H1 (cell line): ENCODE data around the gene RIPOR1. TPM values are rescaled to one million over a fixed set of nuclear protein-coding genes. Genes with fewer than 3 reads are reported as not detected.
A peak's percentile ranks its signal among the peaks of the same experiment; 100 is the strongest.

ENCODE experiments used
- ASH2L ChIP-seq: fragments of 200-600, 300-600 bp; sonication (generic); IDR thresholded peaks from one replicate; pipeline ENCODE4 v1.7.1; 2017; ENCODE audit warnings: low read length
- CBX8 ChIP-seq: fragments of 300-800, 300-1000 bp; sonication (generic); IDR thresholded peaks from 2 replicates; pipeline ENCODE4 v1.7.1; 2016; ENCODE audit warnings: low read depth, low read length, borderline replicate concordance
- CREB1 ChIP-seq: IDR thresholded peaks from 2 replicates; pipeline ENCODE4 v1.6.1; 2012; ENCODE audit warnings: inconsistent platforms
- EGR1 ChIP-seq: IDR thresholded peaks from 2 replicates; pipeline ENCODE4 v1.6.1; 2011; ENCODE audit warnings: low read depth, low read length, borderline replicate concordance
- EP300 ChIP-seq, 2 experiments: IDR thresholded peaks; 1 replicate in 1 of 2; 2 replicates in 1 of 2; pipeline ENCODE4 v1.6.1; 2011 to 2012; ENCODE audit warnings: low read depth in 2 of 2, low read length in 2 of 2, mild to moderate bottlenecking in 2 of 2, borderline replicate concordance in 1 of 2, inconsistent platforms in 1 of 2, moderate library complexity in 1 of 2
- EZH2 ChIP-seq: fragments of 200-600 bp; sonication (generic); IDR thresholded peaks from 2 replicates; pipeline ENCODE4 v1.7.1; 2012; ENCODE audit warnings: low read depth, mild to moderate bottlenecking, moderate library complexity, low read length, inconsistent platforms; ENCODE audit not compliant: severe bottlenecking
- GTF2F1 ChIP-seq: IDR thresholded peaks from 2 replicates; pipeline ENCODE4 v1.6.1; 2012; ENCODE audit warnings: low read depth, low read length, improper control_type of control experiment, borderline replicate concordance
- NRF1 ChIP-seq: IDR thresholded peaks from 2 replicates; pipeline ENCODE4 v1.6.1; 2011; ENCODE audit warnings: mild to moderate bottlenecking, low read depth, low read length, improper control_type of control experiment
- POLR2A ChIP-seq, 2 experiments: IDR thresholded peaks; 1 replicate in 1 of 2; 2 replicates in 1 of 2; pipeline ENCODE4 v1.6.1; 2011; ENCODE audit warnings: low read depth in 2 of 2, low read length in 2 of 2, mild to moderate bottlenecking in 2 of 2; ENCODE audit errors: control extremely low read depth in 1 of 2
- POLR2AphosphoS5 ChIP-seq: IDR thresholded peaks from 2 replicates; pipeline ENCODE4 v1.6.1; 2011; ENCODE audit warnings: low read depth, low read length
- RAD21 ChIP-seq, 2 experiments: IDR thresholded peaks in 1 of 2; conservative IDR thresholded peaks in 1 of 2; 2 replicates each; pipeline ENCODE4 v1.6.1; 2011; ENCODE audit warnings: low read depth in 2 of 2, low read length in 2 of 2, improper control_type of control experiment in 1 of 2, inconsistent platforms in 1 of 2, mild to moderate bottlenecking in 1 of 2, moderate library complexity in 1 of 2
- RBBP5 ChIP-seq: IDR thresholded peaks from 2 replicates; pipeline ENCODE4 v1.7.1; 2012; ENCODE audit warnings: low read depth, mild to moderate bottlenecking, inconsistent platforms, low read length, moderate library complexity, borderline replicate concordance
- SIN3A ChIP-seq, 2 experiments: IDR thresholded peaks in 1 of 2; conservative IDR thresholded peaks in 1 of 2; 2 replicates each; pipeline ENCODE4 v1.6.1; 2011 to 2012; ENCODE audit warnings: low read length in 2 of 2, improper control_type of control experiment in 1 of 2, low read depth in 1 of 2, mild to moderate bottlenecking in 1 of 2
- SP1 ChIP-seq: IDR thresholded peaks from 2 replicates; pipeline ENCODE4 v1.6.1; 2011; ENCODE audit warnings: low read depth, low read length
- SRF ChIP-seq: IDR thresholded peaks from 2 replicates; pipeline ENCODE4 v1.6.1; 2011; ENCODE audit warnings: mild to moderate bottlenecking, low read depth, low read length, moderate library complexity
- TAF7 ChIP-seq: optimal IDR thresholded peaks from 2 replicates; pipeline ENCODE3; 2011; ENCODE audit warnings: low read depth, mild to moderate bottlenecking, inconsistent platforms, low read length, moderate library complexity, borderline replicate concordance
- TEAD4 ChIP-seq: IDR thresholded peaks from 2 replicates; pipeline ENCODE4 v1.6.1; 2012; ENCODE audit warnings: low read depth, low read length, inconsistent platforms, mixed read lengths
- polyA plus RNA-seq, 7 experiments: library from polyadenylated mRNA; depleted of rRNA in 3 of 7; stranded (reverse) in 5 of 7; unstranded in 2 of 7; fragments of >200 nt in 5 of 7; fragments of 200-250 nt in 2 of 7; gene quantifications; 1 replicate in 5 of 7; 2 replicates in 1 of 7; 4 replicates in 1 of 7; pipeline versions ENCODE4 v1.2.1 to v1.2.3, GENCODE V29; 2011 to 2013; ENCODE audit warnings: missing spikeins in 2 of 7, mixed read lengths in 2 of 7
- total RNA-seq: library from RNA; stranded (reverse); fragmentation: NEBNext Ultra II Directional; extraction: Animal tissue kit (Norgen Biotek cat#: 25700); gene quantifications from 2 replicates; pipeline ENCODE4 v1.2.1, GENCODE V29; 2021
- TF ChIP-seq, protein P1 (sequence below), 3 experiments: IDR thresholded peaks; 1 replicate in 2 of 3; 2 replicates in 1 of 3; pipeline versions ENCODE4 v1.5.1 to v1.6.1; 2011; ENCODE audit warnings: low read length in 3 of 3, mild to moderate bottlenecking in 3 of 3, inconsistent platforms in 2 of 3, low read depth in 1 of 3, moderate library complexity in 1 of 3; ENCODE audit not compliant: insufficient read depth in 1 of 3; ENCODE audit errors: control extremely low read depth in 1 of 3

Gene RIPOR1
- total and polyA plus RNA-seq, 2 of the 8 experiments (the other 6 are each of a cell fraction or from before 2014, with no cell fraction given): 2.7 to 10.1 TPM

DNA sequence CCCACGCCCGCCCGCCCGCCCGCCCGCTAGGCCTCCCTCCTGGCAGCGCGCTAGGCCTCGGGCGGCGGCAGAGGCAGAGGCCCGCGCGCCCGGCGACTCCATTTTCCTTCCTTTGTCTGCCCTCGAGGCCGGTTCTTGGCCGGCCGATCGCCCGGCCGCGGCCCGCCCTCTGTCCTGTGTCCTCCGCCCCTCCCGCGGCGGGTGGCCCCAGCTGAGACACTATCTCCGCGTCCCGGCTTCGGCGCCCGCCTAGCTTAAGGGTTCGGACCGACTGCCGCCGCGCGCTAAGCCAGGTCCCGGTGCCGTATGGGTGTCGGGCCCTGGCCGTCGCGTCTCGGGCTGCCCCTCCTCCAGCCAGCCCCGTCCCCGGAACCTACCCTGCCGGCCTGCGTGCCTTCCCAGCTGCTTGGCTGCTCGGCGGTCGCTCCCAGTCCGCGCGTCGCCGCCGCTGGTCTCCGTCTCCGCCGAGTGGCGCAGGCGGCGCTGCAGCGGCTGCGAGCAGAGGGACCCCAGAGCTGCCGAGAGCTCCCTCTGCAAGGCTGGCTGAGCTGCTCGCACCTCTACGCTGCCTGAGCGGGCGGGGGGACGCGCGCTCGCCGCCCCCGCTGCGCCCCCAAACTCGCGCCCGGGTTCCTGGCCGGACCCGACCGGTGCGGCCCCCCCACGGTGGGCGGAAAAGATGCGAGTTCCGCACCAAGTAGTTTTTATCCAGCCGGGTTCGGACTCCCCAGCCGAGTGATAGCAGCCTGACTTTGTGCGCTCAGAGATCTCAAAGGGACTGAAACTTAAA, 34.5 kb downstream of the RIPOR1 start (continued):
- TF ChIP-seq EP300 (IDR thresholded peaks at IDR 0.05; ENCODE audit: borderline replicate concordance in 1 of 2, low read depth in 2 of 2, low read length in 2 of 2): 0 out of 3 replicates have a peak, but pooled peaks of 1 of the 2 experiments have one; percentile 30
- TF ChIP-seq SRF: no peak
- peak; percentile 83 for TF ChIP-seq EGR1
- TF ChIP-seq, protein P1, sequence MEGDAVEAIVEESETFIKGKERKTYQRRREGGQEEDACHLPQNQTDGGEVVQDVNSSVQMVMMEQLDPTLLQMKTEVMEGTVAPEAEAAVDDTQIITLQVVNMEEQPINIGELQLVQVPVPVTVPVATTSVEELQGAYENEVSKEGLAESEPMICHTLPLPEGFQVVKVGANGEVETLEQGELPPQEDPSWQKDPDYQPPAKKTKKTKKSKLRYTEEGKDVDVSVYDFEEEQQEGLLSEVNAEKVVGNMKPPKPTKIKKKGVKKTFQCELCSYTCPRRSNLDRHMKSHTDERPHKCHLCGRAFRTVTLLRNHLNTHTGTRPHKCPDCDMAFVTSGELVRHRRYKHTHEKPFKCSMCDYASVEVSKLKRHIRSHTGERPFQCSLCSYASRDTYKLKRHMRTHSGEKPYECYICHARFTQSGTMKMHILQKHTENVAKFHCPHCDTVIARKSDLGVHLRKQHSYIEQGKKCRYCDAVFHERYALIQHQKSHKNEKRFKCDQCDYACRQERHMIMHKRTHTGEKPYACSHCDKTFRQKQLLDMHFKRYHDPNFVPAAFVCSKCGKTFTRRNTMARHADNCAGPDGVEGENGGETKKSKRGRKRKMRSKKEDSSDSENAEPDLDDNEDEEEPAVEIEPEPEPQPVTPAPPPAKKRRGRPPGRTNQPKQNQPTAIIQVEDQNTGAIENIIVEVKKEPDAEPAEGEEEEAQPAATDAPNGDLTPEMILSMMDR (IDR thresholded peaks at IDR 0.05; ENCODE audit: control extremely low read depth in 1 of 3, insufficient read depth in 1 of 3, low read depth in 1 of 3, low read length in 3 of 3): peak; percentile 19 to 55 (median 28)
- peak; percentile 27; the same call in 1 of the 2 replicates for TF ChIP-seq GTF2F1
- TF ChIP-seq EZH2: no peak
- TF ChIP-seq CREB1: 0 out of 2 replicates have a peak, but pooled peaks have one; percentile 46
- TF ChIP-seq ASH2L: peak; percentile 57
- no peak for TF ChIP-seq CBX8
- TF ChIP-seq TAF7: peak; percentile 80
- peak; percentile 71; the same call in 1 of the 2 replicates for TF ChIP-seq POLR2AphosphoS5
- TF ChIP-seq POLR2A (IDR thresholded peaks at IDR 0.05; ENCODE audit: control extremely low read depth in 1 of 2, low read depth in 2 of 2, low read length in 2 of 2): peak; percentile 70 to 84
- no peak for TF ChIP-seq TEAD4
- TF ChIP-seq SIN3A (conservative IDR thresholded peaks at IDR 0.05 in 1 of 2, IDR thresholded peaks at IDR 0.05 in 1 of 2; ENCODE audit: low read depth in 1 of 2, low read length in 2 of 2): 0 out of 4 replicates have a peak, but pooled peaks of 1 of the 2 experiments have one; percentile 24
- TF ChIP-seq NRF1: no peak
- TF ChIP-seq SP1: peak; percentile 39; the same call in 1 of the 2 replicates
- TF ChIP-seq RAD21 (IDR thresholded peaks at IDR 0.05 in 1 of 2, conservative IDR thresholded peaks at IDR 0.05 in 1 of 2; ENCODE audit: low read depth in 2 of 2, low read length in 2 of 2): peak in 1 of 2 experiments; percentile 33; a peak in 1 of 4 replicates
- peak; percentile 85 for TF ChIP-seq RBBP5
